PFSK-1 (cell line): Measurements from ENCODE around the gene MFN2.

Source experiments
- POLR2AphosphoS5 ChIP-seq: IDR thresholded peaks from 2 replicates; pipeline ENCODE4 v1.6.1; 2012; ENCODE audit warnings: low read depth, mild to moderate bottlenecking, control low read depth, low read length, moderate library complexity
- TAF1 ChIP-seq: IDR thresholded peaks from 2 replicates; pipeline ENCODE4 v1.6.1; 2012; ENCODE audit warnings: low read length, control low read depth, borderline replicate concordance; ENCODE audit not compliant: insufficient read depth
- TF ChIP-seq, protein P1 (sequence below), 2 experiments: IDR thresholded peaks; 2 replicates each; pipeline versions ENCODE4 v1.6.1 to v1.8.0; 2011 to 2012; ENCODE audit warnings: low read depth in 2 of 2, low read length in 2 of 2, control low read depth in 1 of 2, inconsistent platforms in 1 of 2, mild to moderate bottlenecking in 1 of 2, moderate library complexity in 1 of 2; ENCODE audit not compliant: insufficient read depth in 1 of 2

DNA sequence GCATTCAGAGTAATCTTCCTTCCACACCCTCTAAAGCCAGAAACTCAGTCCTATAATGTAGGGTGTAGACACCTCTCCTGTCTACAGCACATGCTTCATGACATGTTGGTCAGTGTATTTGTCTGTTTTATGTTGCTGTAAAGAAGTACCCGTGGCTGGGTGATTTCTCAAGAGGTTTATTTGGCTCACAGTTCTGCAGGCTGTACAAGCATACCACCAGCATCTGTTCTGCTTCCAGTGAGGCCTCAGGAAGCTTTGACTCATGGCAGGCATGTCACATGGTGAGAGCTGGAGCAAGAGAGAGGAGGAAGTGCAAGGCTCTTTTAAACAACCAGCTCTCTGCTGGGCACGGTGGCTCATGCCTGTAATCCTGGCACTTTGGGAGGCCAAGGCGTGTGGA, 33.6 kb upstream of the MFN2 start:
- TF ChIP-seq POLR2AphosphoS5 (no peak), TAF1 (no peak)
- TF ChIP-seq, protein P1, sequence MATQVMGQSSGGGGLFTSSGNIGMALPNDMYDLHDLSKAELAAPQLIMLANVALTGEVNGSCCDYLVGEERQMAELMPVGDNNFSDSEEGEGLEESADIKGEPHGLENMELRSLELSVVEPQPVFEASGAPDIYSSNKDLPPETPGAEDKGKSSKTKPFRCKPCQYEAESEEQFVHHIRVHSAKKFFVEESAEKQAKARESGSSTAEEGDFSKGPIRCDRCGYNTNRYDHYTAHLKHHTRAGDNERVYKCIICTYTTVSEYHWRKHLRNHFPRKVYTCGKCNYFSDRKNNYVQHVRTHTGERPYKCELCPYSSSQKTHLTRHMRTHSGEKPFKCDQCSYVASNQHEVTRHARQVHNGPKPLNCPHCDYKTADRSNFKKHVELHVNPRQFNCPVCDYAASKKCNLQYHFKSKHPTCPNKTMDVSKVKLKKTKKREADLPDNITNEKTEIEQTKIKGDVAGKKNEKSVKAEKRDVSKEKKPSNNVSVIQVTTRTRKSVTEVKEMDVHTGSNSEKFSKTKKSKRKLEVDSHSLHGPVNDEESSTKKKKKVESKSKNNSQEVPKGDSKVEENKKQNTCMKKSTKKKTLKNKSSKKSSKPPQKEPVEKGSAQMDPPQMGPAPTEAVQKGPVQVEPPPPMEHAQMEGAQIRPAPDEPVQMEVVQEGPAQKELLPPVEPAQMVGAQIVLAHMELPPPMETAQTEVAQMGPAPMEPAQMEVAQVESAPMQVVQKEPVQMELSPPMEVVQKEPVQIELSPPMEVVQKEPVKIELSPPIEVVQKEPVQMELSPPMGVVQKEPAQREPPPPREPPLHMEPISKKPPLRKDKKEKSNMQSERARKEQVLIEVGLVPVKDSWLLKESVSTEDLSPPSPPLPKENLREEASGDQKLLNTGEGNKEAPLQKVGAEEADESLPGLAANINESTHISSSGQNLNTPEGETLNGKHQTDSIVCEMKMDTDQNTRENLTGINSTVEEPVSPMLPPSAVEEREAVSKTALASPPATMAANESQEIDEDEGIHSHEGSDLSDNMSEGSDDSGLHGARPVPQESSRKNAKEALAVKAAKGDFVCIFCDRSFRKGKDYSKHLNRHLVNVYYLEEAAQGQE (IDR thresholded peaks at IDR 0.05; ENCODE audit: insufficient read depth in 1 of 2, low read depth in 2 of 2, low read length in 2 of 2): no peak
